Cerebellar nuclear complex (tissue), 1 donor: ENCODE results near the gene MRPL11.

Source experiments
- DNase-seq, 2 experiments: peaks; one replicate each; lab custom pipeline; 2025; lab: John Stamatoyannopoulos, UW

Gene MRPL11

DNA sequence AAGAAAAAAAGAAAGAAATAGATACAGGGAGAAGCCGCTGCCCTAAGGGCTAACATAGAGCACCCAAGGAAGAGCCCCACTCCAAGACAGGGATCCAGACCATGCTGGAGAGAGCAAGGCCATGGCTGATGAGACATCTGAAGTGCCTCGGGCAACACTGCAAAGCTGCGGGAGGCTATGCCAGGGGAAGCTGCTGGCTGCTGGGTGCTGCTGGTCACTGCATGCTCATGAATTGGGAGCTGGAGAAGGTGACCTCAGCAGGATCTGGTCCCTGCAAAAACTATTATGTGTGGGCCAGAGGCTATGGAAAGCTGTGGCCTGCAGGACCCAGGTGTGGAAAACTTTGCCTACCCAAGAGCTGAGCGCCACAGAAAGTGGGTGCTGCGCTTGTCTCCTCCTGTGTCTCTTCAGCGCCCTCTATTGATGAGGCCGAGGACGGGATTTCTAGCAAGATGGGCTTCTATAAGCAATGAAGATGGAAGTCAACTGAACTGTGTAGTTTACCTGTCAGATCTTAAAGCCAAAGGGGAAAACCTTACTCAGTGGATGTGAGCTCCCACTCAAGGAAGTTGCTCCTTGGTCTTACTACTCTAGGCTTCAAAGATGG, 49.8 kb downstream of the MRPL11 start:
- DNase-seq, result no peak

DNA sequence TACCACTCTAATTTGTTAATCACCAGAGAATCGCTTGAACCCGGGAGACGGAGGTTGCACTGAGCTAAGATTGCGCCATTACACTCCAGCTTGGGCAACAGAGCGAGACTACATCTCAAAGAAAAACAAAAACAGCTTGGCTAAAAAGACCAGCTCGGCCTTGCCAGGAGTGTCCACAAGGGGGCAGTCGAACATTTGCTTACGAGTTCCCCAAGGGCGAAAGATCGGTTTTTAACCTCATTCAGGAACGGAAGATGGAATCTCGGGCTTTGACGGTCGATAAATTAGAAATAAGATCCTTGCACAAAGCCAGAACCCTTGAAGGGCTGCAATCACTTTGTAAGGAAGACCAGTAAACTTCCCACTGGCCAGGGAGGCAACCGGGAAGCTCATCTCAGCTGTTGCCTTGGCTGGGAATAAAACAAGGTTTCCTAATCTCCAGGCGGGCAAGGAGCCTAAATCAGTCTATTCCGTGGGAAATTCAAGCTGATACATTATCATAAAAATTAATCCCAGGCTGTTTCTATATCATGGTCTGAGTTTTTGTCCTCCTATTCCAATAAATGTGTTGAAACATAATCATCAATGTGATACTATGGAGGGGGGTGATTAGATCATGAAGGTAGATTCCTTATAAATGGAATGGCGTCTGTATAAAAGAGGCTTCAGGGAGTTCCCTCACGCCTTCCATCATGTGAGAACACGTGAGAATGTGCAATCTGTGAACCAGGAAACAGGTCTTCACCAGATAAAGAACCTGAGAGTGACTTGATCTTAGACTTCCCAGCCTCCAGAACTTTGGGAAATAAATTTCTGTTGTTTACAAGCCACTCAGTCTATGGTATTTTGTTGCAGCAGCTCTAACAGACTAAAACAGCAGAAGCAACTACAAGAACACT, 52.2 kb downstream of the MRPL11 start:
- DNase-seq, result peak; percentile 34 to 80
